Endothelial cell of umbilical vein (primary cell): ENCODE data around the gene SERGEF. TPM values are rescaled to one million over a fixed set of nuclear protein-coding genes. Genes with fewer than 3 reads are reported as not detected.

ENCODE experiments used
- BruUV-seq: library from RNA; stranded (reverse); fragments of 400-500 nt; replicated peaks from 2 replicates; lab custom pipeline; 2021; lab: Mats Ljungman, UMichigan
- CTCF ChIA-PET: fragments of 300-600, 350-600 bp; sonication (Branson Sonifier 250); formaldehyde crosslinking; loops from one replicate; lab custom pipeline; 2021; ENCODE audit warnings: antibody characterized with exemption, inconsistent platforms; lab: Charles Lee
- POLR2A ChIA-PET: fragments of 300-600, 350-600 bp; sonication (Branson Sonifier 250); formaldehyde crosslinking; loops from one replicate; lab custom pipeline; 2021; ENCODE audit warnings: antibody characterized with exemption, inconsistent platforms; lab: Charles Lee
- DNase-seq: peaks from one replicate; pipeline ENCODE4 v3.0.0-alpha.2; 2011; ENCODE audit warnings: low read depth, low spot score
- FAIRE-seq: peaks from 2 replicates; lab custom pipeline; 2011; peaks lifted over from hg19 to GRCh38; lab: Jason Lieb, UNC
- H2AFZ ChIP-seq: 2 replicates; pipeline ENCODE4 v1.6.0; 2012; ENCODE audit warnings: low read depth, low read length, control low read depth, inconsistent platforms
- H3K27ac ChIP-seq: 2 replicates; pipeline ENCODE4 v1.5.1; 2011; ENCODE audit warnings: low read depth, mild to moderate bottlenecking, control low read depth, low read length, moderate library complexity; ENCODE audit not compliant: insufficient read depth
- H3K27me3 ChIP-seq, 2 experiments: 2 replicates each; pipeline versions ENCODE4 v1.6.0 to v1.6.1; 2011; ENCODE audit warnings: low read length in 2 of 2, mixed read lengths in 1 of 2; ENCODE audit not compliant: control insufficient read depth in 2 of 2, insufficient read depth in 2 of 2
- H3K36me3 ChIP-seq, 2 experiments: 2 replicates in 1 of 2; 3 replicates in 1 of 2; pipeline ENCODE4 v1.5.1; 2011; ENCODE audit warnings: low read length in 2 of 2, mild to moderate bottlenecking in 1 of 2, moderate library complexity in 1 of 2; ENCODE audit not compliant: control insufficient read depth in 2 of 2, insufficient read depth in 2 of 2; ENCODE audit errors: extremely low read depth in 1 of 2
- H3K4me1 ChIP-seq: 3 replicates; pipeline ENCODE4 v1.5.1; 2011; ENCODE audit warnings: mild to moderate bottlenecking, low read length; ENCODE audit not compliant: control insufficient read depth, insufficient read depth; ENCODE audit errors: extremely low read depth
- H3K4me2 ChIP-seq: 2 replicates; pipeline ENCODE4 v1.6.1; 2011; ENCODE audit warnings: low read length, control low read depth, mixed read lengths; ENCODE audit not compliant: insufficient read depth
- H3K4me3 ChIP-seq, 3 experiments: fragments of 200-600 bp in 1 of 3; sonication (generic), shearing (Covaris generic) in 1 of 3; replicated peaks in 1 of 3; 2 replicates each; pipeline ENCODE4 v1.5.1; 2011 to 2016; ENCODE audit warnings: control low read depth in 3 of 3, low read length in 3 of 3, mild to moderate bottlenecking in 2 of 3, inconsistent platforms in 1 of 3, low read depth in 1 of 3, moderate library complexity in 1 of 3; ENCODE audit not compliant: insufficient read depth in 1 of 3
- H3K79me2 ChIP-seq: 2 replicates; pipeline ENCODE4 v1.6.0; 2012; ENCODE audit warnings: low read length, inconsistent platforms; ENCODE audit not compliant: control insufficient read depth, insufficient read depth
- H3K9ac ChIP-seq: replicated peaks from 2 replicates; pipeline ENCODE3; 2011; ENCODE audit warnings: low read length, control low read depth; ENCODE audit not compliant: insufficient read depth; ENCODE audit errors: extremely low read depth
- H3K9me1 ChIP-seq: replicated peaks from 3 replicates; pipeline ENCODE4 v1.6.0; 2011; ENCODE audit warnings: mild to moderate bottlenecking, low read length; ENCODE audit not compliant: control insufficient read depth, insufficient read depth; ENCODE audit errors: extremely low read depth
- H3K9me3 ChIP-seq: replicated peaks from 2 replicates; pipeline ENCODE4 v1.5.1; 2012; ENCODE audit warnings: low read length, inconsistent platforms; ENCODE audit not compliant: control insufficient read depth, insufficient read depth
- H4K20me1 ChIP-seq: replicated peaks from 2 replicates; pipeline ENCODE3; 2011; ENCODE audit warnings: mild to moderate bottlenecking, low read length; ENCODE audit not compliant: control insufficient read depth, insufficient read depth; ENCODE audit errors: extremely low read depth
- EZH2 ChIP-seq: IDR thresholded peaks from 2 replicates; pipeline ENCODE4 v1.6.1; 2012; ENCODE audit warnings: borderline replicate concordance, low read depth, mild to moderate bottlenecking, moderate library complexity, low read length, inconsistent platforms; ENCODE audit not compliant: severe bottlenecking
- FOS ChIP-seq: IDR thresholded peaks from 2 replicates; pipeline ENCODE4 v1.6.1; 2011; ENCODE audit warnings: mild to moderate bottlenecking, low read length, moderate library complexity, borderline replicate concordance; ENCODE audit not compliant: insufficient read depth
- GATA2 ChIP-seq: IDR thresholded peaks from 2 replicates; pipeline ENCODE4 v1.7.0; 2011; ENCODE audit warnings: low read depth, mild to moderate bottlenecking, moderate library complexity, mixed read lengths, low read length; ENCODE audit not compliant: insufficient read length, insufficient read depth
- JUN ChIP-seq: IDR thresholded peaks from 2 replicates; pipeline ENCODE4 v1.6.1; 2011; ENCODE audit warnings: borderline replicate concordance, low read depth; ENCODE audit not compliant: insufficient read length, insufficient read depth
- MYC ChIP-seq: IDR thresholded peaks from one replicate; pipeline ENCODE4 v1.6.1; 2011; ENCODE audit warnings: mild to moderate bottlenecking, low read depth, low read length
- POLR2A ChIP-seq: IDR thresholded peaks from 2 replicates; pipeline ENCODE4 v1.6.1; 2012; ENCODE audit warnings: low read depth, mild to moderate bottlenecking, control low read depth, low read length
- POLR2AphosphoS5 ChIP-seq: IDR thresholded peaks from 2 replicates; pipeline ENCODE4 v1.6.1; 2012; ENCODE audit warnings: low read depth, mild to moderate bottlenecking, control low read depth, low read length, moderate library complexity; ENCODE audit not compliant: insufficient read depth
- dilution Hi-C: fragments of 300-500 bp; cut with MboI; formaldehyde crosslinking; loops from one replicate; pipeline ENCODE4 v1.15.0; 2019; ENCODE audit warnings: low sequenced_read_pairs; ENCODE audit not compliant: extremely low pct_ligation_motif_present
- intact Hi-C: fragments of 100-400 bp; cut with micrococcal nuclease; formaldehyde crosslinking; loops from one replicate; pipeline ENCODE4 v1.10.0; 2022
- polyA plus RNA-seq, 4 experiments: library from polyadenylated mRNA; depleted of rRNA in 3 of 4; stranded (reverse) in 3 of 4; unstranded in 1 of 4; fragments of >200 nt; gene quantifications; 2 replicates each; pipeline versions ENCODE4 v1.2.1 to v1.2.3, GENCODE V29; 2011 to 2012; ENCODE audit warnings: missing spikeins in 1 of 4
- total RNA-seq: library from RNA; stranded (reverse); gene quantifications from 2 replicates; pipeline ENCODE4 v1.2.3, GENCODE V29; 2021
- TF ChIP-seq, protein P1 (sequence below): IDR thresholded peaks from 2 replicates; pipeline ENCODE4 v1.6.1; 2011; ENCODE audit not compliant: insufficient read depth, insufficient read length
- TF ChIP-seq, protein P2 (sequence below), 2 donors: IDR thresholded peaks; 1 replicate in 1 of 2; 2 replicates in 1 of 2; pipeline ENCODE4 v1.5.1; 2011; ENCODE audit warnings: low read length in 2 of 2, mild to moderate bottlenecking in 2 of 2, moderate library complexity in 2 of 2, control low read depth in 1 of 2, inconsistent platforms in 1 of 2, low read depth in 1 of 2; ENCODE audit not compliant: insufficient read depth in 1 of 2; ENCODE audit errors: extremely low read depth in 1 of 2

Gene SERGEF
- total and polyA plus RNA-seq, 2 donors (not counting 3 experiments of a cell fraction or from before 2014, with no cell fraction given) = 8.7 to 16.7 TPM

DNA sequence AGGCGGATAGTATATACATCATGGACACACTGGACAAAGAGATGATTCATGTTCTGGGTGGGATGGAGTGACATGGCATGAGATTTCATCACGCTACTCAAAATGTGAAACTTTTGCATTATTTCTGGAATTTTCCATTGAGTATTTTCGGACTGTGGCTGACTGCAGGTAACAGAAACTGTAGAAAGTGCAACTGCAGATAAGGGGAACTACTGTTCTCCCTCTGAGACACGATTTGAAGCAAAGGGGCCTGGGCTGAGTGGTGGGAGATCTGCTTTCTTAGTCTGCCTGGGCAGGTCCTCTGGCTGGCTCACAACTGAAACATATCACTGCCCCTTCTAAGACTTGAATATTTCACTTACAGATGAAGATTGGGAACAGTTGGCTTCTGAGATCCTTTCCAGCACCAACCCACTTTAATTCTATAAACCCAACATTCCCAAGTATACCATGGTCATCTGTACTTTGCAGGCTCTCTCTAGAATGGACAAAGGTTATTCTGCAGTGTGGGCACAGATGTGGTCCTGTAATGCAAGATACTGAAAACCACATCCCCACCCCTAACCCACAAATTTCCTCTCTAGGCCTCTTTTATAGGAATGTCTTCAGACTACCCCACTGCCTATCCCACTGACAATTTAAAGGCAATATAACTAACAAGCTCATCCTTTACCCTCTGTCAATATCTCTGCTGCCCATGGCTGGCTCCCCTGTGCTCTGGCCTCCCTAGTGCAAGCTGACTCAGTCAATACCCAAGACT, 157.1 kb downstream of the SERGEF start:
- Histone ChIP-seq H4K20me1 (no peaks in the 10 kb centered on the region), H3K27me3 (no peaks in the 10 kb centered on the region), H3K4me1 (no peaks in the 10 kb centered on the region), H3K9me1 (no peaks in the 10 kb centered on the region), H2AFZ (no peak overlapping the region), H3K79me2 (no peaks in the 10 kb centered on the region), H3K27ac (no peak overlapping the region), H3K9me3 (no peaks in the 10 kb centered on the region), H3K4me2 (no peak overlapping the region), H3K4me3 (no peak overlapping the region), H3K9ac (no peak overlapping the region), H3K36me3 (no peaks in the 10 kb centered on the region)
- TF ChIP-seq JUN (no peak), GATA2 (no peak), EZH2 (no peak), POLR2A (no peak), MYC (no peak), FOS (no peak), POLR2AphosphoS5 (no peak)
- TF ChIP-seq, protein P1, sequence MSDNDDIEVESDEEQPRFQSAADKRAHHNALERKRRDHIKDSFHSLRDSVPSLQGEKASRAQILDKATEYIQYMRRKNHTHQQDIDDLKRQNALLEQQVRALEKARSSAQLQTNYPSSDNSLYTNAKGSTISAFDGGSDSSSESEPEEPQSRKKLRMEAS = no peak
- TF ChIP-seq, protein P2, sequence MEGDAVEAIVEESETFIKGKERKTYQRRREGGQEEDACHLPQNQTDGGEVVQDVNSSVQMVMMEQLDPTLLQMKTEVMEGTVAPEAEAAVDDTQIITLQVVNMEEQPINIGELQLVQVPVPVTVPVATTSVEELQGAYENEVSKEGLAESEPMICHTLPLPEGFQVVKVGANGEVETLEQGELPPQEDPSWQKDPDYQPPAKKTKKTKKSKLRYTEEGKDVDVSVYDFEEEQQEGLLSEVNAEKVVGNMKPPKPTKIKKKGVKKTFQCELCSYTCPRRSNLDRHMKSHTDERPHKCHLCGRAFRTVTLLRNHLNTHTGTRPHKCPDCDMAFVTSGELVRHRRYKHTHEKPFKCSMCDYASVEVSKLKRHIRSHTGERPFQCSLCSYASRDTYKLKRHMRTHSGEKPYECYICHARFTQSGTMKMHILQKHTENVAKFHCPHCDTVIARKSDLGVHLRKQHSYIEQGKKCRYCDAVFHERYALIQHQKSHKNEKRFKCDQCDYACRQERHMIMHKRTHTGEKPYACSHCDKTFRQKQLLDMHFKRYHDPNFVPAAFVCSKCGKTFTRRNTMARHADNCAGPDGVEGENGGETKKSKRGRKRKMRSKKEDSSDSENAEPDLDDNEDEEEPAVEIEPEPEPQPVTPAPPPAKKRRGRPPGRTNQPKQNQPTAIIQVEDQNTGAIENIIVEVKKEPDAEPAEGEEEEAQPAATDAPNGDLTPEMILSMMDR (IDR thresholded peaks at IDR 0.05; ENCODE audit: extremely low read depth in 1 of 2, insufficient read depth in 1 of 2, low read depth in 1 of 2, low read length in 2 of 2) = no peak
- no TSS peak for BruUV-seq
- FAIRE-seq (no peak), DNase-seq (no peak)
- ChIA-PET CTCF (interaction anchor here (1.8 kb wide), 1 partner anchor 15 kb away, joined by 4 read pairs; no protein-coding TSS in a partner anchor), POLR2A (no interaction called here)
- dilution Hi-C loops = no loop called here
- intact Hi-C loops = no loop called here
